Osteoblast (primary cell): ENCODE results near the gene KBTBD8. TPM values are rescaled to one million over a fixed set of nuclear protein-coding genes. Genes with fewer than 3 reads are reported as not detected.
A peak's percentile ranks its signal among the peaks of the same experiment; 100 is the strongest.

Experiments
- DNase-seq: peaks from one replicate; pipeline ENCODE4 v3.0.0; 2011; ENCODE audit warnings: low spot score, mixed read lengths; ENCODE audit not compliant: insufficient read length; ENCODE audit errors: missing footprints
- H2AFZ ChIP-seq: 2 replicates; pipeline ENCODE4 v1.6.0; 2011; ENCODE audit warnings: mild to moderate bottlenecking, low read length
- H3K27ac ChIP-seq: 2 replicates; pipeline ENCODE4 v1.5.1; 2011; ENCODE audit warnings: mild to moderate bottlenecking, low read depth, low read length, moderate library complexity
- H3K27me3 ChIP-seq: 2 replicates; pipeline ENCODE4 v1.6.0; 2012; ENCODE audit warnings: mild to moderate bottlenecking, control low read depth, inconsistent platforms, low read length, moderate library complexity; ENCODE audit not compliant: insufficient read depth
- H3K36me3 ChIP-seq: 2 replicates; pipeline ENCODE4 v1.5.1; 2011; ENCODE audit warnings: mild to moderate bottlenecking, low read length, control low read depth, moderate library complexity; ENCODE audit not compliant: insufficient read depth
- H3K4me1 ChIP-seq: 2 replicates; pipeline ENCODE4 v1.5.1; 2011; ENCODE audit warnings: mild to moderate bottlenecking, low read length, control low read depth, moderate library complexity; ENCODE audit not compliant: insufficient read depth
- H3K4me2 ChIP-seq: 2 replicates; pipeline ENCODE4 v1.6.0; 2011; ENCODE audit warnings: mild to moderate bottlenecking, low read length; ENCODE audit not compliant: insufficient read depth
- H3K4me3 ChIP-seq: fragments of 200-600 bp; sonication (generic); 3 replicates; pipeline ENCODE4 v1.5.1; 2012; ENCODE audit warnings: mild to moderate bottlenecking, low read length, inconsistent platforms; ENCODE audit not compliant: insufficient read depth
- H3K79me2 ChIP-seq: 2 replicates; pipeline ENCODE4 v1.6.0; 2012; ENCODE audit warnings: mild to moderate bottlenecking, low read length, control low read depth, inconsistent platforms; ENCODE audit not compliant: insufficient read depth
- H3K9me3 ChIP-seq: 2 replicates; pipeline ENCODE4 v1.5.1; 2011; ENCODE audit warnings: low read depth, low read length, control low read depth
- H4K20me1 ChIP-seq: 2 replicates; pipeline ENCODE4 v1.6.0; 2012; ENCODE audit warnings: mild to moderate bottlenecking, low read length, control low read depth; ENCODE audit not compliant: insufficient read depth
- CTCF ChIP-seq: IDR thresholded peaks from 2 replicates; pipeline ENCODE4 v1.5.1; 2011; ENCODE audit warnings: mild to moderate bottlenecking, low read depth, low read length, moderate library complexity; ENCODE audit errors: extremely low read depth
- total RNA-seq: library from RNA; depleted of rRNA; stranded (reverse); fragments of >200 nt; gene quantifications from 2 replicates; pipeline ENCODE4 v1.2.3, GENCODE V29; 2012

KBTBD8 gene
- total RNA-seq, 1 donor = 1.1 TPM

- Histone ChIP-seq H3K4me3 (no peak overlapping the region), H3K4me1 (peaks cover 5% of the 10 kb centered on the region), H3K9me3 (no peaks in the 10 kb centered on the region), H3K27ac (no peak overlapping the region), H3K27me3 (no peaks in the 10 kb centered on the region), H4K20me1 (no peaks in the 10 kb centered on the region), H2AFZ (peak overlapping the region; percentile 36), H3K4me2 (no peak overlapping the region), H3K79me2 (no peaks in the 10 kb centered on the region), H3K36me3 (no peaks in the 10 kb centered on the region)
- DNase-seq = no peak
- no peak for TF ChIP-seq CTCF
Measured at GRCh38 chr3:66989241-66989640, 8.9 kb upstream of the KBTBD8 start.

DNA sequence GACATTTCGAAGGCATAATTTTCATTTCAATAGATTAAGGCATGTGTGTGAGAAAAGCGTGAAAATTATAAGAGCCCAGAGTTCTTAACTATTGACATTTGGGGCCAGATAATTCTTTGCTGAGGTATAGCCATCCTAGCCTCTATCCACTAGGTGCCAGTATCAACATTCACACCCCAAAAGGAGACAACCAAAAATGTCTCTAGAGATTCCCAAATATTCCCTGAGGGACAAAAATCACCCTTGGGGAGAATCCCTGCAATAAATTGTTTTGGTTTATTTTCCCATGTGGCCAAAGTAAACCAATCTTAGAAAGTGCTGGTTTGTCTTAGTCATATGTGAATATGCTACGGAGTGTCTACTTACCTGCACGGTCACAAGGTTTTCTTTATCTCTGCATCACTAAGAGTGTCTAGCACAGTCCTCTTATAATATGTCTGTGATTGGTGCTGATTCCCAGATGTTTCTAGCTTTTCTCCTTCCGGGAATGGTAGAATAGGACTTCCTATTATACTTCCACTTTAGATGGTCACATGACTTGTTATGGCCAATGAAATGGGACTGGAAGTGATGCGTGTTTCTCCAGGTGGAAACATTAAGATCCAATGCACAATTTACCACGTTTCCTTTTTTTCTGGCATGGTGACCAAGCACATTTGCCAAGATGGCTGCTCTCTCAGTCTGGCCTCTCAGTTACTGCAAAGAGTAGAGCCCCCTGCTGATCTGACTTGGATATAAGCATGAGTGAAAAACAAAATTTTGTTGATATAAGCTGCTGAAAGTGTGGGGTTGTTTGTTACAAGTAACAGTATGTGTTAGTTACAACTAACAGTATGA, 8.0 kb upstream of the KBTBD8 start:
- H4K20me1 ChIP-seq = no peaks in the 10 kb centered on the region
- H3K4me1 ChIP-seq = peaks cover 5% of the 10 kb centered on the region
- H3K27me3 ChIP-seq = no peaks in the 10 kb centered on the region
- H3K4me2 ChIP-seq = peak overlapping the region; percentile 34
- no peaks in the 10 kb centered on the region for H3K79me2 ChIP-seq
- TF ChIP-seq CTCF = peak; percentile 25
- no peaks in the 10 kb centered on the region for H3K36me3 ChIP-seq
- no peaks in the 10 kb centered on the region for H3K9me3 ChIP-seq
- DNase-seq = no peak
- no peak overlapping the region for H3K27ac ChIP-seq
- peak overlapping the region; percentile 25 for H3K4me3 ChIP-seq
- peak overlapping the region; percentile 44 for H2AFZ ChIP-seq

DNA sequence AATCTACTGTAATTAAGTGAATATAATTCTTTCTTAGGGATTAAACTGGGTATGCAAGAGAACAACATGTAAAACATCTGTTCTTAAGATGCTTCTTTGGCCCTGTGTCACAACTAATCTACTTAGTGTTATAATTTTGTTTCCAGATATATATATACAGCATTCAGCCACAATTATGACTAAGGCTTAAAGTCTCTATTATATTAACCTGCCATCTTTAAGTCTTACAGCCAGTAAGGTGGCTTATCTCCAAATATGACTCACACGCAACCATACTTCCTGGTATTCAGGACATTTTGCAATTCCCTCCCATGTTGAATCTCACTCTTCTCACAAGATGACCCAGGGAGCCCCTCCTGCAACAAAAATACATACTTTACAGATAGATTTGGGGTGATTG, 6.6 kb upstream of the KBTBD8 start:
- DNase-seq = no peak
- H2AFZ ChIP-seq = no peak overlapping the region

More for the DNA sequence above, 6.6 kb upstream of the KBTBD8 start:
- Histone ChIP-seq H3K9me3 (no peaks in the 10 kb centered on the region), H3K36me3 (no peaks in the 10 kb centered on the region), H3K79me2 (no peaks in the 10 kb centered on the region), H3K4me3 (no peak overlapping the region), H4K20me1 (no peaks in the 10 kb centered on the region), H3K4me1 (peaks cover 5% of the 10 kb centered on the region), H3K4me2 (no peak overlapping the region), H3K27ac (no peak overlapping the region), H3K27me3 (no peaks in the 10 kb centered on the region)
- no peak for TF ChIP-seq CTCF
